HCT116 (cell line): ENCODE data around the gene GPR107.

Experiments
- EGR1 ChIP-seq: IDR thresholded peaks from 2 replicates; pipeline ENCODE4 v1.6.1; 2012; ENCODE audit warnings: low read depth
- ELF1 ChIP-seq: IDR thresholded peaks from 2 replicates; pipeline ENCODE4 v1.6.1; 2012; ENCODE audit warnings: low read depth, borderline replicate concordance
- EZH2 ChIP-seq: fragments of 200-600 bp; sonication (generic); IDR thresholded peaks from 2 replicates; pipeline ENCODE4 v1.6.1; 2017; ENCODE audit warnings: antibody characterized with exemption, mixed run types
- EZH2phosphoT487 ChIP-seq: fragments of 200-600 bp; IDR thresholded peaks from 2 replicates; pipeline ENCODE4 v1.6.1; 2018; ENCODE audit warnings: antibody characterized with exemption, borderline replicate concordance
- JUND ChIP-seq: IDR thresholded peaks from 2 replicates; pipeline ENCODE4 v1.6.1; 2012
- POLR2A ChIP-seq: IDR thresholded peaks from 2 replicates; pipeline ENCODE4 v1.7.0; 2011; ENCODE audit warnings: borderline replicate concordance; ENCODE audit not compliant: insufficient read depth, insufficient read length; ENCODE audit errors: extremely low read depth
- RAD21 ChIP-seq: IDR thresholded peaks from 2 replicates; pipeline ENCODE4 v1.6.1; 2012; ENCODE audit warnings: low read depth, mild to moderate bottlenecking
- ZNF274 ChIP-seq: fragments of 200-500 bp; sonication (Bioruptor generic); IDR thresholded peaks from 2 replicates; pipeline ENCODE4 v1.6.1; 2014; ENCODE audit warnings: mild to moderate bottlenecking, low read depth, low read length, inconsistent platforms
- TF ChIP-seq, protein P1 (sequence below), 3 experiments: fragments of 200-600 bp in 1 of 3; sonication (generic) in 1 of 3; IDR thresholded peaks in 2 of 3; conservative IDR thresholded peaks in 1 of 3; 2 replicates each; pipeline ENCODE4 v1.5.1; 2012 to 2017; ENCODE audit warnings: low read depth in 2 of 3, low read length in 2 of 3, antibody characterized with exemption in 1 of 3, borderline replicate concordance in 1 of 3, control low read depth in 1 of 3, mild to moderate bottlenecking in 1 of 3, mixed read lengths in 1 of 3, mixed run types in 1 of 3, moderate library complexity in 1 of 3; ENCODE audit not compliant: insufficient read depth in 1 of 3

- TF ChIP-seq, protein P1, sequence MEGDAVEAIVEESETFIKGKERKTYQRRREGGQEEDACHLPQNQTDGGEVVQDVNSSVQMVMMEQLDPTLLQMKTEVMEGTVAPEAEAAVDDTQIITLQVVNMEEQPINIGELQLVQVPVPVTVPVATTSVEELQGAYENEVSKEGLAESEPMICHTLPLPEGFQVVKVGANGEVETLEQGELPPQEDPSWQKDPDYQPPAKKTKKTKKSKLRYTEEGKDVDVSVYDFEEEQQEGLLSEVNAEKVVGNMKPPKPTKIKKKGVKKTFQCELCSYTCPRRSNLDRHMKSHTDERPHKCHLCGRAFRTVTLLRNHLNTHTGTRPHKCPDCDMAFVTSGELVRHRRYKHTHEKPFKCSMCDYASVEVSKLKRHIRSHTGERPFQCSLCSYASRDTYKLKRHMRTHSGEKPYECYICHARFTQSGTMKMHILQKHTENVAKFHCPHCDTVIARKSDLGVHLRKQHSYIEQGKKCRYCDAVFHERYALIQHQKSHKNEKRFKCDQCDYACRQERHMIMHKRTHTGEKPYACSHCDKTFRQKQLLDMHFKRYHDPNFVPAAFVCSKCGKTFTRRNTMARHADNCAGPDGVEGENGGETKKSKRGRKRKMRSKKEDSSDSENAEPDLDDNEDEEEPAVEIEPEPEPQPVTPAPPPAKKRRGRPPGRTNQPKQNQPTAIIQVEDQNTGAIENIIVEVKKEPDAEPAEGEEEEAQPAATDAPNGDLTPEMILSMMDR (IDR thresholded peaks at IDR 0.05 in 2 of 3, conservative IDR thresholded peaks at IDR 0.05 in 1 of 3; ENCODE audit: borderline replicate concordance in 1 of 3, insufficient read depth in 1 of 3, low read depth in 2 of 3, low read length in 2 of 3), result no peak
- TF ChIP-seq EZH2 (no peak), POLR2A (no peak), EGR1 (no peak), EZH2phosphoT487 (no peak), JUND (no peak), ZNF274 (no peak), ELF1 (no peak), RAD21 (no peak)
Measured at GRCh38 chr9:130040984-130041647, 12.6 kb upstream of the GPR107 start.
